Endothelial cell of umbilical vein (primary cell): ENCODE results near the gene CST9L. TPM values are rescaled to one million over a fixed set of nuclear protein-coding genes. Genes with fewer than 3 reads are reported as not detected.

Experiments used
- BruUV-seq: library from RNA; stranded (reverse); fragments of 400-500 nt; replicated peaks from 2 replicates; lab custom pipeline; 2021; lab: Mats Ljungman, UMichigan
- CTCF ChIA-PET: fragments of 300-600, 350-600 bp; sonication (Branson Sonifier 250); formaldehyde crosslinking; loops from one replicate; lab custom pipeline; 2021; ENCODE audit warnings: antibody characterized with exemption, inconsistent platforms; lab: Charles Lee
- POLR2A ChIA-PET: fragments of 300-600, 350-600 bp; sonication (Branson Sonifier 250); formaldehyde crosslinking; loops from one replicate; lab custom pipeline; 2021; ENCODE audit warnings: antibody characterized with exemption, inconsistent platforms; lab: Charles Lee
- DNase-seq: peaks from one replicate; pipeline ENCODE4 v3.0.0-alpha.2; 2011; ENCODE audit warnings: low read depth, low spot score
- FAIRE-seq: peaks from 2 replicates; lab custom pipeline; 2011; peaks lifted over from hg19 to GRCh38; lab: Jason Lieb, UNC
- H2AFZ ChIP-seq: 2 replicates; pipeline ENCODE4 v1.6.0; 2012; ENCODE audit warnings: low read depth, low read length, control low read depth, inconsistent platforms
- H3K27ac ChIP-seq: 2 replicates; pipeline ENCODE4 v1.5.1; 2011; ENCODE audit warnings: low read depth, mild to moderate bottlenecking, control low read depth, low read length, moderate library complexity; ENCODE audit not compliant: insufficient read depth
- H3K27me3 ChIP-seq, 2 experiments: 2 replicates each; pipeline versions ENCODE4 v1.6.0 to v1.6.1; 2011; ENCODE audit warnings: low read length in 2 of 2, mixed read lengths in 1 of 2; ENCODE audit not compliant: control insufficient read depth in 2 of 2, insufficient read depth in 2 of 2
- H3K36me3 ChIP-seq, 2 experiments: 2 replicates in 1 of 2; 3 replicates in 1 of 2; pipeline ENCODE4 v1.5.1; 2011; ENCODE audit warnings: low read length in 2 of 2, mild to moderate bottlenecking in 1 of 2, moderate library complexity in 1 of 2; ENCODE audit not compliant: control insufficient read depth in 2 of 2, insufficient read depth in 2 of 2; ENCODE audit errors: extremely low read depth in 1 of 2
- H3K4me1 ChIP-seq: 3 replicates; pipeline ENCODE4 v1.5.1; 2011; ENCODE audit warnings: mild to moderate bottlenecking, low read length; ENCODE audit not compliant: control insufficient read depth, insufficient read depth; ENCODE audit errors: extremely low read depth
- H3K4me2 ChIP-seq: 2 replicates; pipeline ENCODE4 v1.6.1; 2011; ENCODE audit warnings: low read length, control low read depth, mixed read lengths; ENCODE audit not compliant: insufficient read depth
- H3K4me3 ChIP-seq, 3 experiments: fragments of 200-600 bp in 1 of 3; sonication (generic), shearing (Covaris generic) in 1 of 3; replicated peaks in 1 of 3; 2 replicates each; pipeline ENCODE4 v1.5.1; 2011 to 2016; ENCODE audit warnings: control low read depth in 3 of 3, low read length in 3 of 3, mild to moderate bottlenecking in 2 of 3, inconsistent platforms in 1 of 3, low read depth in 1 of 3, moderate library complexity in 1 of 3; ENCODE audit not compliant: insufficient read depth in 1 of 3
- H3K79me2 ChIP-seq: 2 replicates; pipeline ENCODE4 v1.6.0; 2012; ENCODE audit warnings: low read length, inconsistent platforms; ENCODE audit not compliant: control insufficient read depth, insufficient read depth
- H3K9ac ChIP-seq: replicated peaks from 2 replicates; pipeline ENCODE3; 2011; ENCODE audit warnings: low read length, control low read depth; ENCODE audit not compliant: insufficient read depth; ENCODE audit errors: extremely low read depth
- H3K9me1 ChIP-seq: replicated peaks from 3 replicates; pipeline ENCODE4 v1.6.0; 2011; ENCODE audit warnings: mild to moderate bottlenecking, low read length; ENCODE audit not compliant: control insufficient read depth, insufficient read depth; ENCODE audit errors: extremely low read depth
- H3K9me3 ChIP-seq: replicated peaks from 2 replicates; pipeline ENCODE4 v1.5.1; 2012; ENCODE audit warnings: low read length, inconsistent platforms; ENCODE audit not compliant: control insufficient read depth, insufficient read depth
- H4K20me1 ChIP-seq: replicated peaks from 2 replicates; pipeline ENCODE3; 2011; ENCODE audit warnings: mild to moderate bottlenecking, low read length; ENCODE audit not compliant: control insufficient read depth, insufficient read depth; ENCODE audit errors: extremely low read depth
- EZH2 ChIP-seq: IDR thresholded peaks from 2 replicates; pipeline ENCODE4 v1.6.1; 2012; ENCODE audit warnings: borderline replicate concordance, low read depth, mild to moderate bottlenecking, moderate library complexity, low read length, inconsistent platforms; ENCODE audit not compliant: severe bottlenecking
- GATA2 ChIP-seq: IDR thresholded peaks from 2 replicates; pipeline ENCODE4 v1.7.0; 2011; ENCODE audit warnings: low read depth, mild to moderate bottlenecking, moderate library complexity, mixed read lengths, low read length; ENCODE audit not compliant: insufficient read length, insufficient read depth
- POLR2AphosphoS5 ChIP-seq: IDR thresholded peaks from 2 replicates; pipeline ENCODE4 v1.6.1; 2012; ENCODE audit warnings: low read depth, mild to moderate bottlenecking, control low read depth, low read length, moderate library complexity; ENCODE audit not compliant: insufficient read depth
- dilution Hi-C: fragments of 300-500 bp; cut with MboI; formaldehyde crosslinking; loops from one replicate; pipeline ENCODE4 v1.15.0; 2019; ENCODE audit warnings: low sequenced_read_pairs; ENCODE audit not compliant: extremely low pct_ligation_motif_present
- intact Hi-C: fragments of 100-400 bp; cut with micrococcal nuclease; formaldehyde crosslinking; loops from one replicate; pipeline ENCODE4 v1.10.0; 2022
- polyA plus RNA-seq, 4 experiments: library from polyadenylated mRNA; depleted of rRNA in 3 of 4; stranded (reverse) in 3 of 4; unstranded in 1 of 4; fragments of >200 nt; gene quantifications; 2 replicates each; pipeline versions ENCODE4 v1.2.1 to v1.2.3, GENCODE V29; 2011 to 2012; ENCODE audit warnings: missing spikeins in 1 of 4
- total RNA-seq: library from RNA; stranded (reverse); gene quantifications from 2 replicates; pipeline ENCODE4 v1.2.3, GENCODE V29; 2021
- TF ChIP-seq, protein P1 (sequence below), 2 donors: IDR thresholded peaks; 1 replicate in 1 of 2; 2 replicates in 1 of 2; pipeline ENCODE4 v1.5.1; 2011; ENCODE audit warnings: low read length in 2 of 2, mild to moderate bottlenecking in 2 of 2, moderate library complexity in 2 of 2, control low read depth in 1 of 2, inconsistent platforms in 1 of 2, low read depth in 1 of 2; ENCODE audit not compliant: insufficient read depth in 1 of 2; ENCODE audit errors: extremely low read depth in 1 of 2
- TF ChIP-seq, protein P2 (sequence below): IDR thresholded peaks from 2 replicates; pipeline ENCODE4 v1.6.1; 2011; ENCODE audit not compliant: insufficient read depth, insufficient read length

The CST9L gene
- total and polyA plus RNA-seq, 2 donors (not counting 3 experiments of a cell fraction or from before 2014, with no cell fraction given) = not detected

DNA sequence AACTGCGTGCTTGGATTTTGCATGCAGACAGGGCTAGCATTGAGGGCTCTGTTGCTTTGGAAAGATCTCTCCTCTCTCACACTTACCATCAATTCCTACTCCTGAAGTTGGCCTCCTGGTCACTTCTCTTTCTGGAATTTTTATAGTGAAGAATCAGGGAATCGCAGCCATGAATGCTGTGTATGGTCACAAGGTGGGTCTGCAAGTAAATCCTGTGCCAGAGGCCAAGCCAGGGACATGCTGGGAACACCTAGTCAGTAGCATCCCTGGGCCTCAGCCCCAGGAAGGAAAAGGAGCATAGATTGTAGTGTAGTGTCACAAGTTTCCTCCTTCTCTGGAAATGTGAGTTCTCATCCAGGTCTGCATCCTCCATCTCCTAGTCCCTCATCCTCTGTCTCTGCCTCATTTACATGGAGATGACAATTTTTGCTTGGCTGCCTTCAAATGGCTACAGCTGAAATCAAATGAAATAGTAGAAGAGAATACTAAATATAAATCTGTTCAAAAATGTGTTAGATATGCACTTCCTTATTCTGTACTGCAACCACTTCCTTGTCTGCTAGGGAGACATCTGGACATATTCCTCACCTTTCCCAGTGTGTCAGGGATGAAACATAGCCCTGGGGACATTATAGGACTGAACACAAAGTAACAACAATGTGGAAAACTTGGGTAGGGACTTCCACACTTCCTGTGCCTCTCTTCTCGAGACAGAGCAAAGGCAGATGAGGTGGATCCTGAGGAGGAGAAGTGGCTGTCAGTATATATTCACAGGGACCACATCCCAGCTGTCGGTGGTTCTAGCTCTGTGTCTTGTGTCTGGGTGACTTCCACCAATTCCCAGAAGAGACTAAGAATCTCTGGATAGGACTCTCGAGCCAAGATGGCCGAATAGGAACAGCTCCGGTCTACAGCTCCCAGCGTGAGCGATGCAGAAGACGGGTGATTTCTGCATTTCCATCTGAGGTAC is 20.4 kb upstream of the CST9L start:
- Histone ChIP-seq H3K9me3 (no peaks in the 10 kb centered on the region), H3K4me2 (no peak overlapping the region), H3K4me1 (no peaks in the 10 kb centered on the region), H3K79me2 (no peaks in the 10 kb centered on the region), H3K27me3 (no peaks in the 10 kb centered on the region), H3K9ac (no peak overlapping the region), H3K36me3 (no peaks in the 10 kb centered on the region), H2AFZ (no peak overlapping the region), H3K9me1 (no peaks in the 10 kb centered on the region), H3K27ac (no peak overlapping the region), H3K4me3 (no peak overlapping the region), H4K20me1 (no peaks in the 10 kb centered on the region)
- intact Hi-C loops = no loop called here
- dilution Hi-C loops = no loop called here
- FAIRE-seq = no peak
- no peak for DNase-seq
- no TSS peak for BruUV-seq
- ChIA-PET CTCF (no interaction called here), POLR2A (no interaction called here)
- TF ChIP-seq, protein P1, sequence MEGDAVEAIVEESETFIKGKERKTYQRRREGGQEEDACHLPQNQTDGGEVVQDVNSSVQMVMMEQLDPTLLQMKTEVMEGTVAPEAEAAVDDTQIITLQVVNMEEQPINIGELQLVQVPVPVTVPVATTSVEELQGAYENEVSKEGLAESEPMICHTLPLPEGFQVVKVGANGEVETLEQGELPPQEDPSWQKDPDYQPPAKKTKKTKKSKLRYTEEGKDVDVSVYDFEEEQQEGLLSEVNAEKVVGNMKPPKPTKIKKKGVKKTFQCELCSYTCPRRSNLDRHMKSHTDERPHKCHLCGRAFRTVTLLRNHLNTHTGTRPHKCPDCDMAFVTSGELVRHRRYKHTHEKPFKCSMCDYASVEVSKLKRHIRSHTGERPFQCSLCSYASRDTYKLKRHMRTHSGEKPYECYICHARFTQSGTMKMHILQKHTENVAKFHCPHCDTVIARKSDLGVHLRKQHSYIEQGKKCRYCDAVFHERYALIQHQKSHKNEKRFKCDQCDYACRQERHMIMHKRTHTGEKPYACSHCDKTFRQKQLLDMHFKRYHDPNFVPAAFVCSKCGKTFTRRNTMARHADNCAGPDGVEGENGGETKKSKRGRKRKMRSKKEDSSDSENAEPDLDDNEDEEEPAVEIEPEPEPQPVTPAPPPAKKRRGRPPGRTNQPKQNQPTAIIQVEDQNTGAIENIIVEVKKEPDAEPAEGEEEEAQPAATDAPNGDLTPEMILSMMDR (IDR thresholded peaks at IDR 0.05; ENCODE audit: extremely low read depth in 1 of 2, insufficient read depth in 1 of 2, low read depth in 1 of 2, low read length in 2 of 2) = no peak
- TF ChIP-seq POLR2AphosphoS5 = no peak
- TF ChIP-seq, protein P2, sequence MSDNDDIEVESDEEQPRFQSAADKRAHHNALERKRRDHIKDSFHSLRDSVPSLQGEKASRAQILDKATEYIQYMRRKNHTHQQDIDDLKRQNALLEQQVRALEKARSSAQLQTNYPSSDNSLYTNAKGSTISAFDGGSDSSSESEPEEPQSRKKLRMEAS = no peak
- no peak for TF ChIP-seq GATA2
- TF ChIP-seq EZH2 = no peak
